Hematopoietic multipotent progenitor cell treated with erythropoietin and hydrocortisone succinate and interleukin-3 and kit ligand, for 4 days (in vitro differentiated cells): ENCODE results near the gene GAK.
"Not testable (repeated sequence)": the region's sequence is repeated elsewhere in the genome, so short reads cannot be mapped to it uniquely, and the experiment has no call there.

Experiments used
- DNase-seq: peaks from one replicate; pipeline ENCODE4 v3.0.0-alpha.2; 2015

GAK gene

GRCh38 chr4:925771-926500, 6.2 kb downstream of the GAK start:
- no peak for DNase-seq

GRCh38 chr4:925171-925570, 6.9 kb downstream of the GAK start:
- no peak for DNase-seq

- DNase-seq = peak; percentile 61
Observed at GRCh38 chr4:924107-925096, 7.7 kb downstream of the GAK start.

GRCh38 chr4:921830-922331, 10.2 kb downstream of the GAK start:
- peak; percentile 68 for DNase-seq

- DNase-seq = not testable (repeated sequence)
Observed at GRCh38 chr4:919004-919680, 13.0 kb downstream of the GAK start.

- DNase-seq = not testable (repeated sequence)
Observed at GRCh38 chr4:918591-918990, 13.5 kb downstream of the GAK start.

GRCh38 chr4:917992-918391, 14.1 kb downstream of the GAK start:
- DNase-seq = no peak

- no peak for DNase-seq
Observed at GRCh38 chr4:917466-917865, 14.7 kb downstream of the GAK start.

GRCh38 chr4:915595-915994, 16.5 kb downstream of the GAK start:
- peak; percentile 71 for DNase-seq

- DNase-seq = peak; percentile 43
Observed at GRCh38 chr4:915041-915474, 17.1 kb downstream of the GAK start.

GRCh38 chr4:914531-914930, 17.6 kb downstream of the GAK start:
- DNase-seq = no peak

GRCh38 chr4:913280-913618, 18.9 kb downstream of the GAK start:
- DNase-seq = no peak

- no peak for DNase-seq
Observed at GRCh38 chr4:912548-913279, 19.4 kb downstream of the GAK start.

GRCh38 chr4:911871-912490, 20.1 kb downstream of the GAK start:
- no peak for DNase-seq

GRCh38 chr4:911221-911751, 20.8 kb downstream of the GAK start:
- no peak for DNase-seq

GRCh38 chr4:910366-911091, 21.6 kb downstream of the GAK start:
- no peak for DNase-seq

- DNase-seq = no peak
Observed at GRCh38 chr4:909821-910220, 22.3 kb downstream of the GAK start.

GRCh38 chr4:909131-909571, 23.0 kb downstream of the GAK start:
- no peak for DNase-seq

- DNase-seq = no peak
Observed at GRCh38 chr4:907691-908425, 24.3 kb downstream of the GAK start.

GRCh38 chr4:907103-907400, 25.1 kb downstream of the GAK start:
- no peak for DNase-seq
